CD14-positive monocyte (primary cell): ENCODE results near the gene IFITM2. TPM values are rescaled to one million over a fixed set of nuclear protein-coding genes. Genes with fewer than 3 reads are reported as not detected.
"Not testable (repeated sequence)": the region's sequence is repeated elsewhere in the genome, so short reads cannot be mapped to it uniquely, and the experiment has no call there.

Experiments used
- DNase-seq, 3 donors: peaks; one replicate each; pipeline ENCODE4 v3.0.0-alpha.2; 2011 to 2022
- H2AFZ ChIP-seq: 2 replicates; pipeline ENCODE4 v1.6.0; 2012; ENCODE audit warnings: mild to moderate bottlenecking, low read depth, low read length, inconsistent platforms; ENCODE audit not compliant: insufficient read depth, poor library complexity, severe bottlenecking
- H3K27ac ChIP-seq, 2 donors: 1 replicate in 1 of 2; 2 replicates in 1 of 2; pipeline ENCODE4 v1.5.1; 2012 to 2013; ENCODE audit warnings: low read length in 2 of 2, control low read depth in 1 of 2, inconsistent platforms in 1 of 2, low read depth in 1 of 2, mild to moderate bottlenecking in 1 of 2
- H3K27me3 ChIP-seq, 2 donors: one replicate each; pipeline versions ENCODE4 v1.6.0 to v1.6.1; 2011 to 2013; ENCODE audit warnings: low read length in 2 of 2; ENCODE audit not compliant: control insufficient read depth in 2 of 2, insufficient read depth in 2 of 2
- H3K36me3 ChIP-seq, 2 donors: replicated peaks in 1 of 2; 1 replicate in 1 of 2; 2 replicates in 1 of 2; pipeline versions ENCODE4 v1.5.1 to v1.6.1; 2012 to 2013; ENCODE audit warnings: low read length in 2 of 2, control low read depth in 1 of 2, inconsistent platforms in 1 of 2, mild to moderate bottlenecking in 1 of 2; ENCODE audit not compliant: insufficient read depth in 2 of 2, control insufficient read depth in 1 of 2
- H3K4me1 ChIP-seq, 2 donors: 1 replicate in 1 of 2; 2 replicates in 1 of 2; pipeline versions ENCODE4 v1.5.1 to v1.6.1; 2012 to 2013; ENCODE audit warnings: low read length in 2 of 2, control low read depth in 1 of 2, inconsistent platforms in 1 of 2, mild to moderate bottlenecking in 1 of 2, moderate library complexity in 1 of 2; ENCODE audit not compliant: insufficient read depth in 2 of 2, control insufficient read depth in 1 of 2
- H3K4me2 ChIP-seq: replicated peaks from 2 replicates; pipeline ENCODE3; 2012; ENCODE audit warnings: low read length, moderate library complexity, mild to moderate bottlenecking; ENCODE audit not compliant: poor library complexity, severe bottlenecking; ENCODE audit errors: extremely low read depth
- H3K4me3 ChIP-seq, 3 experiments: fragments of 200-600 bp in 1 of 3; sonication (generic) in 1 of 3; replicated peaks in 1 of 3; 1 replicate in 2 of 3; 2 replicates in 1 of 3; pipeline ENCODE4 v1.5.1; 2011 to 2013; ENCODE audit warnings: low read length in 3 of 3, mild to moderate bottlenecking in 3 of 3, control low read depth in 2 of 3, low read depth in 2 of 3, inconsistent platforms in 1 of 3, moderate library complexity in 1 of 3
- H3K79me2 ChIP-seq: 2 replicates; pipeline ENCODE4 v1.6.0; 2012; ENCODE audit warnings: mild to moderate bottlenecking, control low read depth, inconsistent platforms, low read length, moderate library complexity; ENCODE audit not compliant: insufficient read depth
- H3K9ac ChIP-seq: 2 replicates; pipeline ENCODE4 v1.6.0; 2017; ENCODE audit warnings: low read length, mild to moderate bottlenecking; ENCODE audit not compliant: insufficient read depth, poor library complexity, severe bottlenecking
- H3K9me3 ChIP-seq, 2 donors: replicated peaks in 1 of 2; 1 replicate in 1 of 2; 2 replicates in 1 of 2; pipeline versions ENCODE4 v1.5.1 to v1.6.1; 2012 to 2013; ENCODE audit warnings: low read length in 2 of 2, control low read depth in 1 of 2; ENCODE audit not compliant: control insufficient read depth in 1 of 2, insufficient read depth in 1 of 2
- H4K20me1 ChIP-seq: 2 replicates; pipeline ENCODE4 v1.6.0; 2012; ENCODE audit warnings: mild to moderate bottlenecking, low read length, control low read depth, moderate library complexity; ENCODE audit not compliant: insufficient read depth
- H3K27ac Mint-ChIP-seq, 7 donors: one replicate each; pipeline ENCODE4 v1.8.0; 2020; ENCODE audit warnings: mild to moderate bottlenecking in 7 of 7, mixed read lengths in 7 of 7, moderate library complexity in 6 of 7, inconsistent platforms in 2 of 7
- H3K27me3 Mint-ChIP-seq, 3 donors: one replicate each; pipeline ENCODE4 v1.8.0; 2021 to 2022; ENCODE audit warnings: low read depth in 3 of 3, mild to moderate bottlenecking in 3 of 3, mixed read lengths in 3 of 3, moderate library complexity in 3 of 3, inconsistent platforms in 1 of 3
- H3K36me3 Mint-ChIP-seq, 2 donors: one replicate each; pipeline ENCODE4 v1.8.0; 2020; ENCODE audit warnings: mixed read lengths in 2 of 2, inconsistent platforms in 1 of 2, mild to moderate bottlenecking in 1 of 2
- H3K4me1 Mint-ChIP-seq: one replicate; pipeline ENCODE4 v1.8.0; 2020; ENCODE audit warnings: mild to moderate bottlenecking, mixed read lengths
- H3K4me3 Mint-ChIP-seq, 2 donors: one replicate each; pipeline ENCODE4 v1.8.0; 2020; ENCODE audit warnings: mild to moderate bottlenecking in 2 of 2, mixed read lengths in 2 of 2, moderate library complexity in 1 of 2
- H3K9me3 Mint-ChIP-seq, 7 donors: one replicate each; pipeline ENCODE4 v1.8.0; 2020 to 2022; ENCODE audit warnings: mixed read lengths in 7 of 7, mild to moderate bottlenecking in 6 of 7, moderate library complexity in 6 of 7, inconsistent platforms in 2 of 7
- WGBS: methylation state at CpG from one replicate; pipeline ENCODE4 v1.1.5; 2013; ENCODE audit warnings: missing lambda C conversion rate; ENCODE audit not compliant: insufficient coverage; 5-methylcytosine and 5-hydroxymethylcytosine counted together
- intact Hi-C, 2 donors: fragments of 100-400 bp; cut with micrococcal nuclease; formaldehyde crosslinking; loops; one replicate each; pipeline versions ENCODE4 v1.15.0 to v1.15.1; 2023
- polyA plus RNA-seq, 3 donors: library from polyadenylated mRNA; depleted of rRNA in 1 of 3; unstranded in 2 of 3; stranded (reverse) in 1 of 3; fragments of 300-500 nt in 2 of 3; fragments of >200 nt in 1 of 3; fragmentation: Illumina TruSeq in 2 of 3; gene quantifications; 1 replicate in 2 of 3; 2 replicates in 1 of 3; pipeline ENCODE4 v1.2.3, GENCODE V29; 2012 to 2021
- TF ChIP-seq, protein P1 (sequence below): fragments of 200-600 bp; IDR thresholded peaks from one replicate; pipeline ENCODE4 v1.8.0; 2022; ENCODE audit warnings: antibody characterized with exemption, mild to moderate bottlenecking

The IFITM2 gene
- polyA plus RNA-seq, 3 donors, result 625 to 1,147 (median 705) TPM

DNA sequence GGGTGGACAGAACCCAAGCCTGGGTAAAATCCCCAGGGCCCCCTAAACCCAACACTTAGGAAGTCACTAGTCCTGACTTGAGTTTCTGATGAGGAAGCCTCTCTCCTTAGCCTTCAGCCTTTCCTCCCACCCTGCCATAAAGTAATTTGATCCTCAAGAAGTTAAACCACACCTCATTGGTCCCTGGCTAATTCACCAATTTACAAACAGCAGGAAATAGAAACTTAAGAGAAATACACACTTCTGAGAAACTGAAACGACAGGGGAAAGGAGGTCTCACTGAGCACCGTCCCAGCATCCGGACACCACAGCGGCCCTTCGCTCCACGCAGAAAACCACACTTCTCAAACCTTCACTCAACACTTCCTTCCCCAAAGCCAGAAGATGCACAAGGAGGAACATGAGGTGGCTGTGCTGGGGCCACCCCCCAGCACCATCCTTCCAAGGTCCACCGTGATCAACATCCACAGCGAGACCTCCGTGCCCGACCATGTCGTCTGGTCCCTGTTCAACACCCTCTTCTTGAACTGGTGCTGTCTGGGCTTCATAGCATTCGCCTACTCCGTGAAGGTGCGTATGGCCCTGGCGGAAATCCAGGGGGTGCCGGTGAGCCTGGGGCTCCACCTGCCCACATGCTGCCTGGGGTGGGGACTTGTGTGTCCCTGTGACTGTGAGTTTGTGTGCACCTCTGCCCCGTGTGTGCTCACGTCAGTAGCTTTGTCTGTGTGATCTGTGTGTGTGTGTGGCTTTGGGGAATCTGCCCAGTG is 6.4 kb downstream of the IFITM2 start, which contains the start of gene IFITM1:
Gene IFITM1 (plus strand): TSS at position 254 of the 767 bp plus-strand sequence. CDS start 131 bp downstream, at position 385.
- H3K4me1 Mint-ChIP-seq, result peaks cover 41% of the 10 kb centered on the region
- intact Hi-C loops, result no loop called here
- TF ChIP-seq, protein P1, sequence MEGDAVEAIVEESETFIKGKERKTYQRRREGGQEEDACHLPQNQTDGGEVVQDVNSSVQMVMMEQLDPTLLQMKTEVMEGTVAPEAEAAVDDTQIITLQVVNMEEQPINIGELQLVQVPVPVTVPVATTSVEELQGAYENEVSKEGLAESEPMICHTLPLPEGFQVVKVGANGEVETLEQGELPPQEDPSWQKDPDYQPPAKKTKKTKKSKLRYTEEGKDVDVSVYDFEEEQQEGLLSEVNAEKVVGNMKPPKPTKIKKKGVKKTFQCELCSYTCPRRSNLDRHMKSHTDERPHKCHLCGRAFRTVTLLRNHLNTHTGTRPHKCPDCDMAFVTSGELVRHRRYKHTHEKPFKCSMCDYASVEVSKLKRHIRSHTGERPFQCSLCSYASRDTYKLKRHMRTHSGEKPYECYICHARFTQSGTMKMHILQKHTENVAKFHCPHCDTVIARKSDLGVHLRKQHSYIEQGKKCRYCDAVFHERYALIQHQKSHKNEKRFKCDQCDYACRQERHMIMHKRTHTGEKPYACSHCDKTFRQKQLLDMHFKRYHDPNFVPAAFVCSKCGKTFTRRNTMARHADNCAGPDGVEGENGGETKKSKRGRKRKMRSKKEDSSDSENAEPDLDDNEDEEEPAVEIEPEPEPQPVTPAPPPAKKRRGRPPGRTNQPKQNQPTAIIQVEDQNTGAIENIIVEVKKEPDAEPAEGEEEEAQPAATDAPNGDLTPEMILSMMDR, result no peak

DNA sequence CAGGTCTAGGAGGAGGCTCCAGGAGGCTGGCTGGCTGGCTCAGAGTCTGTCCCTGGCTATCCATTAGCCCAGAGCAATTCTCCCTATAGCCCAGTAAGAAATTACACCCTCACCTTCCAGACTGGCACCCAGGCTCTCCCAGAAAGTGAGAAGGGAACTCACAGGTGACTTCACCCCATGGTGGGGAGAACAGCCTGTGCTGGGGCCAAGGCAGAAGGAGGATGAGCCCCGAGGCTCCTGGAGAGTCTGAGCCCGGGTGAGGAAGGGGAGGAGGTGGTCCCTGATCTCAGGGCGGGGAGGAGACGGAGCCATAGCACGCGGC is 6.9 kb downstream of the IFITM2 start:
- Histone ChIP-seq H3K4me2 (peak overlapping the region; percentile 65), H3K4me1 (peaks cover 43 to 58% of the 10 kb centered on the region in 2 donors)

More for the DNA sequence above, 6.4 kb downstream of the IFITM2 start, which contains the start of gene IFITM1:
- H3K4me3 Mint-ChIP-seq, result peak within 1 kb of the TSS; percentile 73 to 90
- peak within 1 kb of the TSS; percentile 57 to 77 (median 69) for H3K27ac Mint-ChIP-seq
- 0% methylated on average over 6 of the region's 18 CpGs for WGBS
- H3K27me3 Mint-ChIP-seq, result peaks cover 22 to 46% (median 42%) of the 10 kb centered on the region in 3 donors
- no peak within 1 kb of the TSS for H2AFZ ChIP-seq
- peak within 1 kb of the TSS; percentile 8 to 60 (median 17) for H3K4me3 ChIP-seq
- peaks cover 8 to 46% of the 10 kb centered on the region in 2 donors for H3K27me3 ChIP-seq
- H4K20me1 ChIP-seq, result no peaks in the 10 kb centered on the region
- peaks cover 10% of the 10 kb centered on the region for H3K79me2 ChIP-seq
- peak within 1 kb of the TSS; percentile 65 for H3K4me2 ChIP-seq
- no peaks in the 10 kb centered on the region for H3K9me3 ChIP-seq
- H3K27ac ChIP-seq, result peak within 1 kb of the TSS in 1 of 2 donors; percentile 26
- peak in 2 of 3 donors; percentile 45 to 49 for DNase-seq
- H3K9ac ChIP-seq, result peak within 1 kb of the TSS; percentile 32
- H3K36me3 ChIP-seq, result no peaks in the 10 kb centered on the region
- H3K4me1 ChIP-seq, result peaks cover 46 to 60% of the 10 kb centered on the region in 2 donors
- peaks cover 12 to 17% of the 10 kb centered on the region in 2 donors for H3K36me3 Mint-ChIP-seq
- peaks cover 0 to 6% (median 1%) of the 10 kb centered on the region in 7 donors for H3K9me3 Mint-ChIP-seq

More for the DNA sequence above, 6.9 kb downstream of the IFITM2 start:
- H3K9ac ChIP-seq, result peak overlapping the region; percentile 32
- peak overlapping the region; percentile 73 to 90 for H3K4me3 Mint-ChIP-seq
- H3K27me3 Mint-ChIP-seq, result peaks cover 24 to 51% (median 45%) of the 10 kb centered on the region in 3 donors
- intact Hi-C loops, H4K20me1 ChIP-seq, H3K9me3 ChIP-seq, H3K9me3 Mint-ChIP-seq, H2AFZ ChIP-seq, H3K36me3 ChIP-seq, H3K79me2 ChIP-seq, H3K27ac ChIP-seq, DNase-seq: not testable (repeated sequence)
- H3K27me3 ChIP-seq, result peaks cover 8 to 48% of the 10 kb centered on the region in 2 donors
- H3K27ac Mint-ChIP-seq, result peak overlapping the region in 2 of 7 donors; percentile 69 to 73
- no CpG with 5 or more reads among the region's 6 CpGs for WGBS
- peaks cover 38% of the 10 kb centered on the region for H3K4me1 Mint-ChIP-seq
- H3K36me3 Mint-ChIP-seq, result peaks cover 10 to 12% of the 10 kb centered on the region in 2 donors
- H3K4me3 ChIP-seq, result peak overlapping the region; percentile 8 to 60 (median 17)
